DMS153 (cell line): ENCODE measurements around the gene SLC25A43.

Source experiments
- DNase-seq: peaks from one replicate; lab custom pipeline; 2025; lab: John Stamatoyannopoulos, UW

The SLC25A43 gene

DNA sequence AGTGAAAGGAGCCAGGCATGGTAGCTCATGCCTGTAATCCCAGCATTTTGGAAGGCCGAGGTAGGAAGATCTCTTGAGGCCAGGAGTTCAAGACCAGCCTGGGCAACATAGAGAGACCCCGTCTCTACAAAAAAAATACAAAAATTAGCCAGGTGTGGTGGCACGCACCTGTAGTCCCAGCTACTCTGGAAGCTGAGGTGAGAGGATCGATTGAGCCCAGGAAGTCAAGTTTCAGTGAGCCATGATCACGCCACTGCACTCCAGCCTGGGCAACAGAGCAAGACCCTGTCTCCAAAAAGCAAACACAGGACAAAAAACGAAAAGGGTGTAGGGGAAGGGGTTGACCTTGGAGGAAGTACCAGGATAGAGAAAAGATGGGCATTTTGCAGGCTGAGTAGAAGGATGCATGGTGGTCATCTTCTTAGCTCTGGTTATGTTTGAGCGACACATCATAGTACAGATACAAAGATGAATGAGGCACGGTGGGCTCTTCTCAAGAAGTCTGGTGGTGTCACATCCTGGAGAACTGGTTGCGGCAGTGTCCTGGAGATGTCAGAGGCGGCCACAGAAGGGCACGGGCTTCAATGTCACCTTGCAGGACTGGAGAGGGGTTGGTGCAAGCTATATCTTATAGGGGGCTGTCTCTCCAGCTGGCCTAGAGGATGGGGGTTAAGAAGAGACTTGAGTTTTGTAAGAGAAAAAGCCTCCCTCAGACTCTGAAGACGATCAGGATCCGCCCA, 101.1 kb downstream of the SLC25A43 start:
- no peak for DNase-seq

DNA sequence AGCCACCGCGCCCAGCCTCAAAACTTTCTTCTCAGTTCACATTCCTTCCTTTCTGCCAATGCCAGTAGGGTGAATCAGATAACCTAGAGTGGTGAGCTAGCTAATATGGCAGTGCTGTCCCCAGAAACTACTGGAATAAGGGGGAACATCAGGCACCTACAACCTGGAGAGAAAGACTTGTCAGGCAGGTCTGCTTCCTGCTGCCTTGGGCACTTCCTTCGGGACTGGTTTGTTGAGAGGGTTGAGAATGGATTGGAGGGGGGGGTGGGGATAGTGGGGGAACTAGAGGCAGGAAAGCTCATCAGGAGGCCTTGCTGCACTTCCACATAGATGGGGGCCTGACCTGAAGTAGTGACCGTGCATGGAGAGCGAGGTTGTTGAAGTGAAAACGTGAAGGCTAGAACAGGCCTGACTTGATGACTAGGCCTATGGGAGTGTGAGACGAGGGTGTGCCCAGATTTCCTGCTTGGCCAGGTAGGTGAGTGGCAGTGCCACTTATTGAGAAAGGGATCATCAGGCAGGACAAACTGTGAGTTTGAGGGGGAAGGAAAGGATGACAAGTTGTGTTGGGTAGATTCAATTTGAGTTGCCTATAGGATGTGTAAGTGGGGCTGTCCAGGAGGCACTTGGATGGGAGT, 102.5 kb downstream of the SLC25A43 start:
- no peak for DNase-seq

DNA sequence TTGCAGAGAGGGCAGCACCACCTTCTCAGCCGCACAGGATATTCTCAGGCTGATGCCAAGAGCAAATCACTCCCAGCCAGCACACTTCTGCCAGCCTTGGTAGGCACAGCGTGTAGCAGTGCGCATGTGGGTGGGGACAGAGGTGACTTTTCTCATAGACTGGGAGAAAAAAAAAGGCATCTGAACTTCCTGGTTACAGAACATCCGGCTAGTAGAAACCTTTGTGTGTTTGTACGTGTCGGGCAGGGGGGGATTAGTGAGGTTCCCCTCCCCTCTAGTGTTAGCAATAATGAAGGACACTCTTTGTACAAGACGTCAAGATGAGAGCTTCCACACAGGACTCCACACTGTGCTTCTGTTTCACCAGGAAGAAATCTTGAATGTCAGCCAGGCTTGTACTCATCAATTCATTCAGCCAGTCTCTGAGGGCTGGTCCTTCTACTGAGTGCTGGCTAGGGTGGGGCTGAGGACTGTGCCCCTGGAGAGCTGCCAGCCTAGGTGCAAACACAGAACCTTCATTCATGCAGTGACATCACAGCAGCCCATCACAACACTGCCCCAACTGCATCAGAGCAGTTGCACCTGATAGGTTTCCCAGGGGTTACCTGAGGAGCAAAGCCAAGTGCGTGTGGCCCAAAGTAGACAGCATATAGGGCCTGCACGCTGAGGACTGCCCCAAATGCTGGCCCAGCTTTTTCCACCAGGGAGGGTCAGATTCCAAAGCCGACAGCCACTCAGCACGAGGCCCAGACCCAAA, 103.8 kb downstream of the SLC25A43 start:
- peak; percentile 82 for DNase-seq

DNA sequence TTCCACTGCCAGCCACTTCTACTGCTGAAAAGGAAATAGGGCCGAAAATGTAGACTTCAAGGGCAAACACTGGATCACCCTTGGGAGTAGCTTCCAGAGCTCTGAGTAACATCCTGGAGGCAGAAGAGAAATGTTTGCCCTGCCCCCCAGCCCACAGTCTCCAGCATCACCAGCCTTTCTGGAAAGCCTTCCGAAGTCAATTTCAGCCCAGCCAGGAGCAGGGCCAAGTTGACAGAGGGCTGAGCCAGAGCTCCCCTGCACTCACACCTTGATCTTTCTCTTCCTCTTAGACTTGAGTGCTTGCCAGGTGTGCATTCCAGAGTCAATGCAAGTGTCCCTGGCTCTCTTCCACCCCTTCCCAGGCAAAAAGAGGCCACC, 104.3 kb downstream of the SLC25A43 start:
- DNase-seq = peak; percentile 54
